H9 (cell line): Measurements from ENCODE around the gene VPS13C. TPM values are rescaled to one million over a fixed set of nuclear protein-coding genes. Genes with fewer than 3 reads are reported as not detected.

Experiments
- DNase-seq: peaks from one replicate; pipeline ENCODE4 v3.0.0-alpha.2; 2017
- H2AFZ ChIP-seq: one replicate; pipeline ENCODE4 v1.6.1; 2013; ENCODE audit warnings: mild to moderate bottlenecking, low read length, control low read depth, moderate library complexity
- H2AK5ac ChIP-seq: 2 replicates; pipeline ENCODE4 v1.6.1; 2013; ENCODE audit warnings: low read length, control low read depth, mixed read lengths; ENCODE audit not compliant: insufficient read length
- H2BK120ac ChIP-seq: one replicate; pipeline ENCODE4 v1.6.1; 2013; ENCODE audit warnings: low read depth, mild to moderate bottlenecking, low read length, control low read depth, inconsistent platforms; ENCODE audit not compliant: poor library complexity, severe bottlenecking
- H2BK12ac ChIP-seq: 2 replicates; pipeline ENCODE4 v1.6.1; 2013; ENCODE audit warnings: low read length, control low read depth, mixed read lengths, low read depth; ENCODE audit not compliant: insufficient read length
- H2BK15ac ChIP-seq: 2 replicates; pipeline ENCODE4 v1.6.1; 2013; ENCODE audit warnings: low read depth, low read length, control low read depth
- H2BK20ac ChIP-seq: one replicate; pipeline ENCODE4 v1.6.1; 2013; ENCODE audit warnings: low read depth, mild to moderate bottlenecking, low read length, control low read depth, inconsistent platforms; ENCODE audit not compliant: poor library complexity, severe bottlenecking
- H2BK5ac ChIP-seq: 2 replicates; pipeline ENCODE4 v1.6.1; 2013; ENCODE audit warnings: low read length, control low read depth, mixed read lengths; ENCODE audit not compliant: insufficient read length
- H3K14ac ChIP-seq: 2 replicates; pipeline ENCODE4 v1.6.1; 2013; ENCODE audit warnings: low read length, control low read depth; ENCODE audit not compliant: insufficient read depth
- H3K18ac ChIP-seq: 2 replicates; pipeline ENCODE4 v1.6.1; 2013; ENCODE audit warnings: low read depth, mild to moderate bottlenecking, mixed read lengths, low read length, control low read depth; ENCODE audit not compliant: insufficient read length
- H3K23ac ChIP-seq: 2 replicates; pipeline ENCODE4 v1.6.1; 2013; ENCODE audit warnings: low read length, control low read depth, mixed read lengths, low read depth; ENCODE audit not compliant: insufficient read length
- H3K23me2 ChIP-seq: 2 replicates; pipeline ENCODE4 v1.6.1; 2013; ENCODE audit warnings: low read depth, mild to moderate bottlenecking, mixed read lengths, low read length, control low read depth; ENCODE audit not compliant: insufficient read length, poor library complexity, severe bottlenecking
- H3K27ac ChIP-seq: 2 replicates; pipeline ENCODE4 v1.5.1; 2013; ENCODE audit warnings: low read length, control low read depth, mixed read lengths, low read depth; ENCODE audit not compliant: insufficient read length
- H3K27me3 ChIP-seq: 2 replicates; pipeline ENCODE4 v1.6.1; 2013; ENCODE audit warnings: low read length, control low read depth, inconsistent platforms; ENCODE audit not compliant: insufficient read depth
- H3K4ac ChIP-seq: 2 replicates; pipeline ENCODE4 v1.6.1; 2013; ENCODE audit warnings: low read depth, mild to moderate bottlenecking, control low read depth, inconsistent platforms, low read length, moderate library complexity
- H3K4me1 ChIP-seq: 2 replicates; pipeline ENCODE4 v1.6.1; 2013; ENCODE audit warnings: low read length, control low read depth, inconsistent platforms; ENCODE audit not compliant: insufficient read depth
- H3K4me2 ChIP-seq: 2 replicates; pipeline ENCODE4 v1.6.1; 2013; ENCODE audit warnings: low read length, control low read depth, mixed read lengths; ENCODE audit not compliant: insufficient read length, insufficient read depth
- H3K56ac ChIP-seq: 2 replicates; pipeline ENCODE4 v1.6.1; 2013; ENCODE audit warnings: low read depth, mild to moderate bottlenecking, mixed read lengths, low read length, control low read depth; ENCODE audit not compliant: insufficient read length
- H3K79me1 ChIP-seq: 2 replicates; pipeline ENCODE4 v1.6.1; 2013; ENCODE audit warnings: low read depth, mild to moderate bottlenecking, moderate library complexity, low read length, control low read depth, inconsistent platforms; ENCODE audit not compliant: insufficient read depth, poor library complexity, severe bottlenecking
- H3K79me2 ChIP-seq: 2 replicates; pipeline ENCODE4 v1.6.1; 2013; ENCODE audit warnings: low read length, control low read depth, inconsistent platforms; ENCODE audit not compliant: insufficient read depth
- H3K9ac ChIP-seq: 2 replicates; pipeline ENCODE4 v1.6.1; 2013; ENCODE audit warnings: low read length, control low read depth, mixed read lengths; ENCODE audit not compliant: insufficient read length; ENCODE audit errors: extremely low read depth
- H3K9me3 ChIP-seq: one replicate; pipeline ENCODE4 v1.6.1; 2013; ENCODE audit warnings: low read depth, low read length, inconsistent platforms; ENCODE audit not compliant: control insufficient read depth
- H3T11ph ChIP-seq: one replicate; pipeline ENCODE4 v1.6.1; 2013; ENCODE audit warnings: mild to moderate bottlenecking, low read length, control low read depth, inconsistent platforms
- H4K20me1 ChIP-seq: one replicate; pipeline ENCODE4 v1.6.1; 2013; ENCODE audit not compliant: control insufficient read depth, insufficient read length, insufficient read depth
- H4K5ac ChIP-seq: 2 replicates; pipeline ENCODE4 v1.6.1; 2013; ENCODE audit warnings: low read depth, mild to moderate bottlenecking, mixed read lengths, low read length, control low read depth; ENCODE audit not compliant: insufficient read length
- H4K8ac ChIP-seq: replicated peaks from 2 replicates; pipeline ENCODE4 v1.6.1; 2013; ENCODE audit warnings: low read length, control low read depth, mixed read lengths, low read depth; ENCODE audit not compliant: insufficient read length
- H4K91ac ChIP-seq: 2 replicates; pipeline ENCODE4 v1.6.1; 2013; ENCODE audit warnings: low read depth, mild to moderate bottlenecking, moderate library complexity, mixed read lengths, low read length, control low read depth; ENCODE audit not compliant: insufficient read length
- H3K27ac Mint-ChIP-seq, 3 experiments: 2 replicates in 2 of 3; 3 replicates in 1 of 3; pipeline ENCODE4 v1.8.0; 2020 to 2021; ENCODE audit warnings: mixed read lengths in 3 of 3, mild to moderate bottlenecking in 1 of 3, moderate library complexity in 1 of 3
- H3K27me3 Mint-ChIP-seq: 2 replicates; pipeline ENCODE4 v1.8.0; 2021; ENCODE audit warnings: low read depth, mild to moderate bottlenecking, moderate library complexity, mixed read lengths
- H3K36me3 Mint-ChIP-seq, 3 experiments: 2 replicates in 2 of 3; 3 replicates in 1 of 3; pipeline ENCODE4 v1.8.0; 2020 to 2021; ENCODE audit warnings: low read depth in 3 of 3, mixed read lengths in 3 of 3; ENCODE audit not compliant: insufficient read depth in 1 of 3
- H3K4me1 Mint-ChIP-seq, 2 experiments: 2 replicates each; pipeline ENCODE4 v1.8.0; 2020; ENCODE audit warnings: mixed read lengths in 2 of 2
- H3K4me3 Mint-ChIP-seq, 2 experiments: 2 replicates in 1 of 2; 3 replicates in 1 of 2; pipeline ENCODE4 v1.8.0; 2020 to 2021; ENCODE audit warnings: mild to moderate bottlenecking in 2 of 2, mixed read lengths in 2 of 2, moderate library complexity in 1 of 2
- H3K9me3 Mint-ChIP-seq, 2 experiments: 2 replicates in 1 of 2; 3 replicates in 1 of 2; pipeline ENCODE4 v1.8.0; 2020; ENCODE audit warnings: mild to moderate bottlenecking in 2 of 2, mixed read lengths in 2 of 2, moderate library complexity in 1 of 2
- WGBS: extraction: QIAGEN DNeasy Blood & Tissue Kit; methylation state at CpG from one replicate; pipeline ENCODE4 v1.1.7; 2013; ENCODE audit warnings: missing lambda C conversion rate, low lambda C conversion rate, mixed read lengths; ENCODE audit not compliant: insufficient read length; ENCODE audit errors: extremely low coverage; 5-methylcytosine and 5-hydroxymethylcytosine counted together
- total RNA-seq: library from RNA; stranded (reverse); gene quantifications from 2 replicates; pipeline ENCODE4 v1.2.1, GENCODE V29; 2021
- TF ChIP-seq, protein P1 (sequence below): fragments of 200-600 bp; sonication (generic); conservative IDR thresholded peaks from 3 replicates; pipeline ENCODE4 v1.8.0; 2021; ENCODE audit warnings: antibody characterized with exemption, mild to moderate bottlenecking

The VPS13C gene
- total RNA-seq, 1 experiment from 2014 or later: 14.2 TPM

DNA sequence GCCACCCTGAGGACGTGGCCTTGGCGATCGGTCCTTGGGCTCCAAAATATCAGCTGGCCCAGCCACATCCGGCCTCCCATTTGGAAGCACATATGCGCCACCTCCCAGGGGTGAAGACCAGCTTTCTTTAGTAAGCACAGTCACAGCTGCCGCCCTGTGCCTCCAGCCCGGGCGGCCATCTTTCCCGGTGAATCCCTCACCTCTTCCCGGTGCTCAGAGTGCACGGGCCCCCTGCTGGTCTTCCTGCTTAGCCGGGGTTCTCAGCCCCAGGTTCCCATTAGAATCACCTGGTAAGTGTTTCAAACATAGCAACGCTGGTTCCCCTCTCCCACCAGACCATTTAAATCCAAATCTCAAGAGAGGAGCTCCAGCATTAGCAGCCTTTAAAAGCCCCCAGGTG, 232.2 kb downstream of the VPS13C start:
- DNase-seq: no peak
- no CpG with 5 or more reads among the region's 13 CpGs for WGBS

More for the DNA sequence above, 232.2 kb downstream of the VPS13C start:
- Histone ChIP-seq H2BK12ac (no peak overlapping the region), H4K8ac (no peak overlapping the region), H3K79me1 (no peaks in the 10 kb centered on the region), H4K5ac (no peak overlapping the region), H3K27ac (no peak overlapping the region), H3K27me3 (no peaks in the 10 kb centered on the region), H3K18ac (no peak overlapping the region), H2AK5ac (no peak overlapping the region), H2BK120ac (no peak overlapping the region), H3K9ac (no peak overlapping the region), H2BK15ac (no peak overlapping the region), H2AFZ (no peak overlapping the region), H2BK5ac (no peak overlapping the region), H3K9me3 (no peaks in the 10 kb centered on the region), H3K56ac (no peak overlapping the region), H3K23ac (no peak overlapping the region), H3K4ac (no peak overlapping the region), H3K14ac (no peak overlapping the region), H3K4me2 (no peak overlapping the region), H3K23me2 (no peaks in the 10 kb centered on the region), H2BK20ac (no peak overlapping the region), H4K91ac (no peak overlapping the region), H3K4me1 (no peaks in the 10 kb centered on the region), H4K20me1 (no peaks in the 10 kb centered on the region), H3T11ph (no peak overlapping the region), H3K79me2 (no peaks in the 10 kb centered on the region)
- H3K4me1 Mint-ChIP-seq: peaks cover 13 to 14% of the 10 kb centered on the region in 2 experiments
- TF ChIP-seq, protein P1, sequence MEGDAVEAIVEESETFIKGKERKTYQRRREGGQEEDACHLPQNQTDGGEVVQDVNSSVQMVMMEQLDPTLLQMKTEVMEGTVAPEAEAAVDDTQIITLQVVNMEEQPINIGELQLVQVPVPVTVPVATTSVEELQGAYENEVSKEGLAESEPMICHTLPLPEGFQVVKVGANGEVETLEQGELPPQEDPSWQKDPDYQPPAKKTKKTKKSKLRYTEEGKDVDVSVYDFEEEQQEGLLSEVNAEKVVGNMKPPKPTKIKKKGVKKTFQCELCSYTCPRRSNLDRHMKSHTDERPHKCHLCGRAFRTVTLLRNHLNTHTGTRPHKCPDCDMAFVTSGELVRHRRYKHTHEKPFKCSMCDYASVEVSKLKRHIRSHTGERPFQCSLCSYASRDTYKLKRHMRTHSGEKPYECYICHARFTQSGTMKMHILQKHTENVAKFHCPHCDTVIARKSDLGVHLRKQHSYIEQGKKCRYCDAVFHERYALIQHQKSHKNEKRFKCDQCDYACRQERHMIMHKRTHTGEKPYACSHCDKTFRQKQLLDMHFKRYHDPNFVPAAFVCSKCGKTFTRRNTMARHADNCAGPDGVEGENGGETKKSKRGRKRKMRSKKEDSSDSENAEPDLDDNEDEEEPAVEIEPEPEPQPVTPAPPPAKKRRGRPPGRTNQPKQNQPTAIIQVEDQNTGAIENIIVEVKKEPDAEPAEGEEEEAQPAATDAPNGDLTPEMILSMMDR: 0 out of 3 replicates have a peak, but pooled peaks have one; percentile 16
- H3K9me3 Mint-ChIP-seq: no peaks in the 10 kb centered on the region
- H3K27ac Mint-ChIP-seq: no peak overlapping the region
- no peaks in the 10 kb centered on the region; the same call in 1 of the 2 replicates for H3K27me3 Mint-ChIP-seq
- no peak overlapping the region for H3K4me3 Mint-ChIP-seq
- H3K36me3 Mint-ChIP-seq: no peaks in the 10 kb centered on the region
